BLaER1 treated with 17β-estradiol and CSF1 and Interleukin-3, amounts not matched to agents 10 nM and 100 nM (cell line): ENCODE measurements around the gene SPATA12.

Source experiments
- H3K27ac ChIP-seq, 11 experiments: shearing (Covaris generic); formaldehyde crosslinking; 2 replicates each; pipeline ENCODE4 v1.8.1; 2022
- H3K27me3 ChIP-seq, 11 experiments: shearing (Covaris generic); formaldehyde crosslinking; 2 replicates each; pipeline ENCODE4 v1.8.1; 2022
- H3K36me3 ChIP-seq, 11 experiments: shearing (Covaris generic); formaldehyde crosslinking; 2 replicates each; pipeline ENCODE4 v1.8.1; 2022
- H3K4me1 ChIP-seq, 10 experiments: shearing (Covaris generic); formaldehyde crosslinking; 2 replicates each; pipeline ENCODE4 v1.8.1; 2022
- H3K4me2 ChIP-seq, 11 experiments: shearing (Covaris generic); formaldehyde crosslinking; 2 replicates each; pipeline ENCODE4 v1.8.1; 2022
- H3K4me3 ChIP-seq, 10 experiments: shearing (Covaris generic); formaldehyde crosslinking; 2 replicates each; pipeline ENCODE4 v1.8.1; 2022
- H3K9ac ChIP-seq, 11 experiments: shearing (Covaris generic); formaldehyde crosslinking; 2 replicates each; pipeline ENCODE4 v1.8.1; 2022
- H3K9me3 ChIP-seq, 11 experiments: shearing (Covaris generic); formaldehyde crosslinking; replicated peaks in 1 of 11; 2 replicates each; pipeline ENCODE4 v1.8.1; 2022
- H4K20me1 ChIP-seq, 11 experiments: shearing (Covaris generic); formaldehyde crosslinking; 2 replicates each; pipeline ENCODE4 v1.8.1; 2022
- Cebpa-rat ChIP-seq, 11 experiments: shearing (Covaris generic); IDR thresholded peaks; 2 replicates each; pipeline ENCODE4 v1.8.1; 2022

Gene SPATA12, protein sequence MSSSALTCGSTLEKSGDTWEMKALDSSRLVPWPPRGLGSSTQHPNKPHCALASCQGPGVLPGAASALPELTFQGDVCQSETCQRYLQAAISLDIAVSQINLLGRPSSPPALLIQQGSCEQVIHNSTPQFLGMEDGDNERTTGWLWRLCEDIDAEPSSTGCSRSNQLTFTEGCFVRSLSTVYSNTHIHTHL

GRCh38 chr3:57060089-57060821 is at the start of gene SPATA12:
TSS of gene SPATA12 (plus strand) at chr3:57060664. CDS start at chr3:57073695, 13,031 bp downstream.
- Histone ChIP-seq H3K9ac (peak within 1 kb of the TSS in 3 of 11 experiments; percentile 6 to 55 (median 26); a peak in 5 of 22 replicates), H3K36me3 (no peaks in the 10 kb centered on the region), H3K9me3 (no peaks in the 10 kb centered on the region), H3K27me3 (no peaks in the 10 kb centered on the region), H4K20me1 (no peaks in the 10 kb centered on the region), H3K4me3 (no peak within 1 kb of the TSS), H3K4me2 (peak within 1 kb of the TSS in 9 of 11 experiments; percentile 9 to 68 (median 46); a peak in 17 of 22 replicates), H3K4me1 (peaks cover 33 to 61% (median 51%) of the 10 kb centered on the region in 10 experiments), H3K27ac (peak within 1 kb of the TSS in 10 of 11 experiments; percentile 15 to 73 (median 50); a peak in 13 of 22 replicates)
- TF ChIP-seq Cebpa-rat (IDR thresholded peaks at IDR 0.05), result no peak

GRCh38 chr3:57011022-57011421 is 49.4 kb upstream of the SPATA12 start:
- TF ChIP-seq Cebpa-rat (IDR thresholded peaks at IDR 0.05), result no peak
- peaks cover 0 to 15% (median 4%) of the 10 kb centered on the region in 10 experiments; a peak in 9 of 20 replicates for H3K4me1 ChIP-seq

GRCh38 chr3:57012847-57013246 is 47.6 kb upstream of the SPATA12 start:
- peaks cover 12 to 19% (median 14%) of the 10 kb centered on the region in 10 experiments for H3K4me1 ChIP-seq
- no peaks in the 10 kb centered on the region; a peak in 1 of 22 replicates for H3K36me3 ChIP-seq
- H4K20me1 ChIP-seq, result no peaks in the 10 kb centered on the region
- no peak overlapping the region for H3K9ac ChIP-seq
- H3K9me3 ChIP-seq, result peaks cover 7 to 20% (median 16%) of the 10 kb centered on the region in 11 experiments; a peak in 17 of 22 replicates
- no peak overlapping the region for H3K4me2 ChIP-seq
- no peak overlapping the region for H3K27ac ChIP-seq
- TF ChIP-seq Cebpa-rat (IDR thresholded peaks at IDR 0.05), result no peak
- no peaks in the 10 kb centered on the region for H3K27me3 ChIP-seq
- H3K4me3 ChIP-seq, result no peak overlapping the region

More at GRCh38 chr3:57011022-57011421, 49.4 kb upstream of the SPATA12 start:
- H3K4me3 ChIP-seq, result no peak overlapping the region
- H3K27ac ChIP-seq, result no peak overlapping the region
- no peaks in the 10 kb centered on the region; a peak in 1 of 22 replicates for H3K36me3 ChIP-seq
- H3K4me2 ChIP-seq, result no peak overlapping the region
- H3K9me3 ChIP-seq, result peaks cover 7 to 20% (median 16%) of the 10 kb centered on the region in 11 experiments; a peak in 17 of 22 replicates
- H3K27me3 ChIP-seq, result no peaks in the 10 kb centered on the region
- no peak overlapping the region for H3K9ac ChIP-seq
- H4K20me1 ChIP-seq, result no peaks in the 10 kb centered on the region

- no peak overlapping the region for H3K4me3 ChIP-seq
- H3K27me3 ChIP-seq, result no peaks in the 10 kb centered on the region
- no peaks in the 10 kb centered on the region for H4K20me1 ChIP-seq
- peaks cover 9 to 20% (median 15%) of the 10 kb centered on the region in 10 experiments; a peak in 19 of 20 replicates for H3K4me1 ChIP-seq
- H3K27ac ChIP-seq, result no peak overlapping the region
- H3K9ac ChIP-seq, result no peak overlapping the region
- peaks cover 7 to 20% (median 16%) of the 10 kb centered on the region in 11 experiments; a peak in 17 of 22 replicates for H3K9me3 ChIP-seq
- H3K36me3 ChIP-seq, result no peaks in the 10 kb centered on the region; a peak in 1 of 22 replicates
- TF ChIP-seq Cebpa-rat (IDR thresholded peaks at IDR 0.05), result no peak
- H3K4me2 ChIP-seq, result no peak overlapping the region
Measured at GRCh38 chr3:57015350-57015729, 45.1 kb upstream of the SPATA12 start.

DNA sequence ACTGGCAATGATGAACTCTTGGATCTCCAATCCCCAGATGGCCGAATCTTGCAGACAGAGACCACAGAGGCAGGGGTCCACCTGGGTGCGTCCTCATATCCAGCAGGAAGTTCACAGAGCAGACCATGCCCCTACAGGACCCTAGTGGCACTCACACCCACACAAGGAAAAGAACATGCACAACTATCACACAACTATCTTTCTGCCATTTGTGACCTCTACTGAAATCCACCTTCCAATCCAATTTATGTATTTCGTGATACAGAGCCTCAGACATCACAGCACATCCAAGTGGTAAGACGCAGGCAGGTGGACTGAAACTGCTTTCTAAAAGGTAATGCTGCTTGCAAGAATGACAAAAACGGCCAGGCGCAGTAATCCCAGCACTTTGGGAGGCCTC is 44.6 kb upstream of the SPATA12 start:
- H3K4me1 ChIP-seq, result peaks cover 9 to 20% (median 15%) of the 10 kb centered on the region in 10 experiments; a peak in 19 of 20 replicates
- no peak overlapping the region for H3K9ac ChIP-seq
- H3K36me3 ChIP-seq, result no peaks in the 10 kb centered on the region; a peak in 1 of 22 replicates
- no peaks in the 10 kb centered on the region for H4K20me1 ChIP-seq
- no peak overlapping the region for H3K4me3 ChIP-seq
- TF ChIP-seq Cebpa-rat (IDR thresholded peaks at IDR 0.05), result no peak
- no peak overlapping the region for H3K27ac ChIP-seq
- no peak overlapping the region for H3K4me2 ChIP-seq
- H3K9me3 ChIP-seq, result peaks cover 7 to 20% (median 16%) of the 10 kb centered on the region in 11 experiments; a peak in 17 of 22 replicates
- H3K27me3 ChIP-seq, result no peaks in the 10 kb centered on the region

DNA sequence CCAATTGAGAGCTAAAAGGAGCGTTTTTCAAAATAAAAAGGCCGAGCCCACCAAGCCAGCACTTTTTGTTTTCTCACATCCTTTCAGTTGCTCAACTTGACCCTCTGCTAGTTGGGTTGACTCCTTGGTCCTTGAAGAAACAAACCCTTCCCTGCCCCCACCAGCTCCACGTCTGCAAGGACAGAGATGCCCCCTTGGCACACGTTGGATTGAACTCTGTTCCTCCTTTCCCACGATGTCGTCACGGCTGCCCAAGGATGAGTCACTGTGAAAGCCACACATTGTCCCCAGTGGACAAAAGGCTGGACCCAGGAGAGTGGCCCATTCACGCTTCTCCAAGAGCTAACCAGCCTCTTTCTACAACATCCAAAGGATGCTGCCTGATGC is 43.0 kb upstream of the SPATA12 start:
- peak overlapping the region in 1 of 11 experiments; percentile 8; a peak in 1 of 22 replicates for H3K27ac ChIP-seq
- no peaks in the 10 kb centered on the region for H3K27me3 ChIP-seq
- H3K4me1 ChIP-seq, result peaks cover 9 to 20% (median 15%) of the 10 kb centered on the region in 10 experiments; a peak in 19 of 20 replicates
- H3K4me3 ChIP-seq, result no peak overlapping the region
- peak overlapping the region; percentile 9 to 55 (median 43); a peak in 21 of 22 replicates for H3K4me2 ChIP-seq
- no peak overlapping the region for H3K9ac ChIP-seq
- H3K9me3 ChIP-seq, result peaks cover 7 to 19% (median 16%) of the 10 kb centered on the region in 11 experiments; a peak in 17 of 22 replicates
- no peaks in the 10 kb centered on the region for H4K20me1 ChIP-seq
- TF ChIP-seq Cebpa-rat (IDR thresholded peaks at IDR 0.05), result no peak
- no peaks in the 10 kb centered on the region; a peak in 1 of 22 replicates for H3K36me3 ChIP-seq

DNA sequence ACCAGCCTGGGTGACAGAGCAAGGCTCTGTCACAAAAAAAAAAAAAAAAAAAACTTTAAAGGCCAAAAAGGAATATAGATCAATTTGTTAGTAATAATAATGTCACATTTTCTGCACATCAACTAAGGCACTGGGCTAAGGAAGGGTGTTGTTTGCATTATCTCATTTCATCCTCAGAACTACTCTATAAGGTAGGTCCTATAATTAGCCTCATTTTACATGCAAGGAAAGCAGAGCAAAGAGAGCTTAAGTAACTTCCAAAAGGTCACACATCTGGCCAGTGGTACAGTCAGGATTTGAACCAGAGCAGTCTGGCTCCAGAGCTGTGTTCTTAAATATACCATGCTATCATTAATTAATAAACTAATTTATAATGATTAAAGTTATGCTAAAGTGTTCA is 42.2 kb upstream of the SPATA12 start:
- Histone ChIP-seq H3K9ac (no peak overlapping the region), H3K27ac (no peak overlapping the region), H3K4me2 (no peak overlapping the region)

GRCh38 chr3:57019057-57019456 is 41.4 kb upstream of the SPATA12 start:
- H3K4me3 ChIP-seq, result no peak overlapping the region
- no peak overlapping the region for H3K27ac ChIP-seq
- no peak for TF ChIP-seq Cebpa-rat (IDR thresholded peaks at IDR 0.05)
- H3K9ac ChIP-seq, result no peak overlapping the region
- peaks cover 0 to 3% (median 0%) of the 10 kb centered on the region in 11 experiments; a peak in 8 of 22 replicates for H3K9me3 ChIP-seq
- H3K27me3 ChIP-seq, result no peaks in the 10 kb centered on the region
- H3K36me3 ChIP-seq, result no peaks in the 10 kb centered on the region
- no peak overlapping the region for H3K4me2 ChIP-seq
- peaks cover 9 to 20% (median 15%) of the 10 kb centered on the region in 10 experiments; a peak in 19 of 20 replicates for H3K4me1 ChIP-seq
- H4K20me1 ChIP-seq, result no peaks in the 10 kb centered on the region

More for the DNA sequence above, 42.2 kb upstream of the SPATA12 start:
- no peak overlapping the region for H3K4me3 ChIP-seq
- H3K4me1 ChIP-seq, result peaks cover 9 to 20% (median 15%) of the 10 kb centered on the region in 10 experiments; a peak in 19 of 20 replicates
- TF ChIP-seq Cebpa-rat (IDR thresholded peaks at IDR 0.05), result no peak
- peaks cover under 1 to 11% (median 8%) of the 10 kb centered on the region in 11 experiments; a peak in 16 of 22 replicates for H3K9me3 ChIP-seq
- H3K27me3 ChIP-seq, result no peaks in the 10 kb centered on the region
- H4K20me1 ChIP-seq, result no peaks in the 10 kb centered on the region
- no peaks in the 10 kb centered on the region for H3K36me3 ChIP-seq

GRCh38 chr3:57025237-57025636 is 35.2 kb upstream of the SPATA12 start:
- H3K27me3 ChIP-seq, result no peaks in the 10 kb centered on the region
- H3K4me1 ChIP-seq, result peaks cover 6 to 10% (median 9%) of the 10 kb centered on the region in 10 experiments
- TF ChIP-seq Cebpa-rat (IDR thresholded peaks at IDR 0.05), result no peak
- no peak overlapping the region for H3K9ac ChIP-seq
- no peaks in the 10 kb centered on the region for H4K20me1 ChIP-seq
- no peaks in the 10 kb centered on the region for H3K36me3 ChIP-seq
- H3K4me3 ChIP-seq, result no peak overlapping the region
- peaks cover 0 to 5% (median 0%) of the 10 kb centered on the region in 11 experiments; a peak in 4 of 22 replicates for H3K9me3 ChIP-seq
- no peak overlapping the region for H3K27ac ChIP-seq
- H3K4me2 ChIP-seq, result no peak overlapping the region
